GM12878 (cell line): ENCODE data around the gene PDE6G. TPM values are rescaled to one million over a fixed set of nuclear protein-coding genes. Genes with fewer than 3 reads are reported as not detected.

Experiments
- BRCA1 ChIP-seq: IDR thresholded peaks from 2 replicates; pipeline ENCODE4 v1.6.1; 2011; ENCODE audit warnings: low read depth, low read length, improper control_type of control experiment
- DPF2 ChIP-seq: fragments of 450-650 bp; IDR thresholded peaks from 2 replicates; pipeline ENCODE4 v1.6.1; 2017; ENCODE audit warnings: mild to moderate bottlenecking
- EP300 ChIP-seq, 2 experiments: fragments of 150-350 bp in 1 of 2; IDR thresholded peaks; 2 replicates each; pipeline ENCODE4 v1.6.1; 2011 to 2012; ENCODE audit warnings: low read depth in 2 of 2, low read length in 2 of 2, borderline replicate concordance in 1 of 2, improper control_type of control experiment in 1 of 2, inconsistent platforms in 1 of 2; ENCODE audit not compliant: control insufficient read depth in 1 of 2
- EZH2 ChIP-seq: IDR thresholded peaks from 2 replicates; pipeline ENCODE4 v1.6.1; 2012; ENCODE audit warnings: low read depth, mild to moderate bottlenecking, control low read depth, inconsistent platforms, low read length, borderline replicate concordance; ENCODE audit not compliant: control insufficient read depth
- MLLT1 ChIP-seq: fragments of 450-650 bp; IDR thresholded peaks from 2 replicates; pipeline ENCODE4 v1.6.1; 2016; ENCODE audit warnings: mild to moderate bottlenecking
- PAX8 ChIP-seq: fragments of 450-650 bp; IDR thresholded peaks from 2 replicates; pipeline ENCODE4 v1.6.1; 2017; ENCODE audit warnings: mild to moderate bottlenecking, moderate library complexity
- SP1 ChIP-seq: IDR thresholded peaks from one replicate; pipeline ENCODE4 v1.6.1; 2011; ENCODE audit warnings: low read depth, low read length
- SREBF1 ChIP-seq: IDR thresholded peaks from 2 replicates; pipeline ENCODE4 v1.6.1; 2012; ENCODE audit warnings: mild to moderate bottlenecking, low read length
- TARDBP ChIP-seq: IDR thresholded peaks from 2 replicates; pipeline ENCODE4 v1.6.1; 2016; ENCODE audit warnings: borderline replicate concordance
- ZBED1 ChIP-seq: IDR thresholded peaks from 2 replicates; pipeline ENCODE4 v1.6.1; 2016; ENCODE audit warnings: borderline replicate concordance
- polyA plus RNA-seq, 11 experiments: library from polyadenylated mRNA; depleted of rRNA in 4 of 11; unstranded in 6 of 11; stranded (reverse) in 5 of 11; fragments of >200 nt; fragmentation: Nextera tagmentation in 4 of 11; fragmentation: Illumina TruSeq in 1 of 11; extraction: Ambion mirVana in 4 of 11; extraction: Trizol in 1 of 11; gene quantifications; 1 replicate in 1 of 11; 2 replicates in 10 of 11; pipeline versions ENCODE4 v1.2.1 to v1.2.3, GENCODE V29; 2011 to 2016; ENCODE audit warnings: inconsistent platforms in 2 of 11, missing spikeins in 2 of 11, low read depth in 1 of 11
- total RNA-seq, 4 experiments: library from RNA; depleted of rRNA in 3 of 4; stranded (reverse); fragments of >200 nt in 3 of 4; fragmentation: Illumina TruSeq in 1 of 4; extraction: Trizol in 1 of 4; gene quantifications; 2 replicates each; pipeline versions ENCODE4 v1.2.1 to v1.2.3, GENCODE V29; 2013 to 2021
- TF ChIP-seq, protein P1 (sequence below): fragments of 450-650 bp; IDR thresholded peaks from 2 replicates; pipeline ENCODE4 v1.6.1; 2017; ENCODE audit warnings: mild to moderate bottlenecking, low read depth, inconsistent platforms; ENCODE audit not compliant: poor library complexity, severe bottlenecking
- TF ChIP-seq, protein P2 (sequence below): fragments of 450-650 bp; IDR thresholded peaks from 2 replicates; pipeline ENCODE4 v1.6.1; 2017; ENCODE audit warnings: antibody characterized with exemption, mild to moderate bottlenecking, moderate library complexity
- TF ChIP-seq, protein P3 (sequence below): fragments of 450-650 bp; IDR thresholded peaks from 2 replicates; pipeline ENCODE4 v1.6.1; 2018; ENCODE audit warnings: borderline replicate concordance, mild to moderate bottlenecking; ENCODE audit not compliant: partially characterized antibody
- TF ChIP-seq, protein P4 (sequence below): fragments of 450-650 bp; IDR thresholded peaks from 2 replicates; pipeline ENCODE4 v1.6.1; 2018; ENCODE audit warnings: mild to moderate bottlenecking, low read depth, moderate library complexity; ENCODE audit not compliant: partially characterized antibody
- TF ChIP-seq, protein P5 (sequence below): IDR thresholded peaks from 2 replicates; pipeline ENCODE4 v1.6.1; 2011; ENCODE audit warnings: borderline replicate concordance, low read depth, mild to moderate bottlenecking, moderate library complexity, mixed read lengths, low read length; ENCODE audit not compliant: insufficient read depth; ENCODE audit errors: extremely low read length

Gene PDE6G
- total and polyA plus RNA-seq, 10 of the 15 experiments (the other 5 are each of a cell fraction or from before 2014, with no cell fraction given): 0.55 to 12.1 (median 4.3) TPM

GRCh38 chr17:81702934-81703746, 46.8 kb upstream of the PDE6G start, which contains the start of gene MRPL12 (continued):
- TF ChIP-seq BRCA1: peak; percentile 74
- TF ChIP-seq, protein P1, sequence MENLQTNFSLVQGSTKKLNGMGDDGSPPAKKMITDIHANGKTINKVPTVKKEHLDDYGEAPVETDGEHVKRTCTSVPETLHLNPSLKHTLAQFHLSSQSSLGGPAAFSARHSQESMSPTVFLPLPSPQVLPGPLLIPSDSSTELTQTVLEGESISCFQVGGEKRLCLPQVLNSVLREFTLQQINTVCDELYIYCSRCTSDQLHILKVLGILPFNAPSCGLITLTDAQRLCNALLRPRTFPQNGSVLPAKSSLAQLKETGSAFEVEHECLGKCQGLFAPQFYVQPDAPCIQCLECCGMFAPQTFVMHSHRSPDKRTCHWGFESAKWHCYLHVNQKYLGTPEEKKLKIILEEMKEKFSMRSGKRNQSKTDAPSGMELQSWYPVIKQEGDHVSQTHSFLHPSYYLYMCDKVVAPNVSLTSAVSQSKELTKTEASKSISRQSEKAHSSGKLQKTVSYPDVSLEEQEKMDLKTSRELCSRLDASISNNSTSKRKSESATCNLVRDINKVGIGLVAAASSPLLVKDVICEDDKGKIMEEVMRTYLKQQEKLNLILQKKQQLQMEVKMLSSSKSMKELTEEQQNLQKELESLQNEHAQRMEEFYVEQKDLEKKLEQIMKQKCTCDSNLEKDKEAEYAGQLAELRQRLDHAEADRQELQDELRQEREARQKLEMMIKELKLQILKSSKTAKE: no peak
- no peak for TF ChIP-seq MLLT1
- TF ChIP-seq TARDBP: peak; percentile 32; the same call in 1 of the 2 replicates
- TF ChIP-seq, protein P2, sequence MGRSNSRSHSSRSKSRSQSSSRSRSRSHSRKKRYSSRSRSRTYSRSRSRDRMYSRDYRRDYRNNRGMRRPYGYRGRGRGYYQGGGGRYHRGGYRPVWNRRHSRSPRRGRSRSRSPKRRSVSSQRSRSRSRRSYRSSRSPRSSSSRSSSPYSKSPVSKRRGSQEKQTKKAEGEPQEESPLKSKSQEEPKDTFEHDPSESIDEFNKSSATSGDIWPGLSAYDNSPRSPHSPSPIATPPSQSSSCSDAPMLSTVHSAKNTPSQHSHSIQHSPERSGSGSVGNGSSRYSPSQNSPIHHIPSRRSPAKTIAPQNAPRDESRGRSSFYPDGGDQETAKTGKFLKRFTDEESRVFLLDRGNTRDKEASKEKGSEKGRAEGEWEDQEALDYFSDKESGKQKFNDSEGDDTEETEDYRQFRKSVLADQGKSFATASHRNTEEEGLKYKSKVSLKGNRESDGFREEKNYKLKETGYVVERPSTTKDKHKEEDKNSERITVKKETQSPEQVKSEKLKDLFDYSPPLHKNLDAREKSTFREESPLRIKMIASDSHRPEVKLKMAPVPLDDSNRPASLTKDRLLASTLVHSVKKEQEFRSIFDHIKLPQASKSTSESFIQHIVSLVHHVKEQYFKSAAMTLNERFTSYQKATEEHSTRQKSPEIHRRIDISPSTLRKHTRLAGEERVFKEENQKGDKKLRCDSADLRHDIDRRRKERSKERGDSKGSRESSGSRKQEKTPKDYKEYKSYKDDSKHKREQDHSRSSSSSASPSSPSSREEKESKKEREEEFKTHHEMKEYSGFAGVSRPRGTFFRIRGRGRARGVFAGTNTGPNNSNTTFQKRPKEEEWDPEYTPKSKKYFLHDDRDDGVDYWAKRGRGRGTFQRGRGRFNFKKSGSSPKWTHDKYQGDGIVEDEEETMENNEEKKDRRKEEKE: no peak
- TF ChIP-seq EZH2: no peak
- no peak for TF ChIP-seq PAX8
- TF ChIP-seq, protein P3, sequence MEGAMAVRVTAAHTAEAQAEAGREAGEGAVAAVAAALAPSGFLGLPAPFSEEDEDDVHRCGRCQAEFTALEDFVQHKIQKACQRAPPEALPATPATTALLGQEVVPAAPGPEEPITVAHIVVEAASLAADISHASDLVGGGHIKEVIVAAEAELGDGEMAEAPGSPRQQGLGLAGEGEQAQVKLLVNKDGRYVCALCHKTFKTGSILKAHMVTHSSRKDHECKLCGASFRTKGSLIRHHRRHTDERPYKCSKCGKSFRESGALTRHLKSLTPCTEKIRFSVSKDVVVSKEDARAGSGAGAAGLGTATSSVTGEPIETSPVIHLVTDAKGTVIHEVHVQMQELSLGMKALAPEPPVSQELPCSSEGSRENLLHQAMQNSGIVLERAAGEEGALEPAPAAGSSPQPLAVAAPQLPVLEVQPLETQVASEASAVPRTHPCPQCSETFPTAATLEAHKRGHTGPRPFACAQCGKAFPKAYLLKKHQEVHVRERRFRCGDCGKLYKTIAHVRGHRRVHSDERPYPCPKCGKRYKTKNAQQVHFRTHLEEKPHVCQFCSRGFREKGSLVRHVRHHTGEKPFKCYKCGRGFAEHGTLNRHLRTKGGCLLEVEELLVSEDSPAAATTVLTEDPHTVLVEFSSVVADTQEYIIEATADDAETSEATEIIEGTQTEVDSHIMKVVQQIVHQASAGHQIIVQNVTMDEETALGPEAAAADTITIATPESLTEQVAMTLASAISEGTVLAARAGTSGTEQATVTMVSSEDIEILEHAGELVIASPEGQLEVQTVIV: no peak
- TF ChIP-seq SP1: peak; percentile 63
- TF ChIP-seq, protein P4, sequence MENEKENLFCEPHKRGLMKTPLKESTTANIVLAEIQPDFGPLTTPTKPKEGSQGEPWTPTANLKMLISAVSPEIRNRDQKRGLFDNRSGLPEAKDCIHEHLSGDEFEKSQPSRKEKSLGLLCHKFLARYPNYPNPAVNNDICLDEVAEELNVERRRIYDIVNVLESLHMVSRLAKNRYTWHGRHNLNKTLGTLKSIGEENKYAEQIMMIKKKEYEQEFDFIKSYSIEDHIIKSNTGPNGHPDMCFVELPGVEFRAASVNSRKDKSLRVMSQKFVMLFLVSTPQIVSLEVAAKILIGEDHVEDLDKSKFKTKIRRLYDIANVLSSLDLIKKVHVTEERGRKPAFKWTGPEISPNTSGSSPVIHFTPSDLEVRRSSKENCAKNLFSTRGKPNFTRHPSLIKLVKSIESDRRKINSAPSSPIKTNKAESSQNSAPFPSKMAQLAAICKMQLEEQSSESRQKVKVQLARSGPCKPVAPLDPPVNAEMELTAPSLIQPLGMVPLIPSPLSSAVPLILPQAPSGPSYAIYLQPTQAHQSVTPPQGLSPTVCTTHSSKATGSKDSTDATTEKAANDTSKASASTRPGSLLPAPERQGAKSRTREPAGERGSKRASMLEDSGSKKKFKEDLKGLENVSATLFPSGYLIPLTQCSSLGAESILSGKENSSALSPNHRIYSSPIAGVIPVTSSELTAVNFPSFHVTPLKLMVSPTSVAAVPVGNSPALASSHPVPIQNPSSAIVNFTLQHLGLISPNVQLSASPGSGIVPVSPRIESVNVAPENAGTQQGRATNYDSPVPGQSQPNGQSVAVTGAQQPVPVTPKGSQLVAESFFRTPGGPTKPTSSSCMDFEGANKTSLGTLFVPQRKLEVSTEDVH: no peak
- TF ChIP-seq EP300 (IDR thresholded peaks at IDR 0.05; ENCODE audit: borderline replicate concordance in 1 of 2, control insufficient read depth in 1 of 2, low read depth in 2 of 2, low read length in 2 of 2): no peak
- no peak; the same call in 1 of the 2 replicates for TF ChIP-seq ZBED1
- TF ChIP-seq SREBF1: no peak
- TF ChIP-seq, protein P5, sequence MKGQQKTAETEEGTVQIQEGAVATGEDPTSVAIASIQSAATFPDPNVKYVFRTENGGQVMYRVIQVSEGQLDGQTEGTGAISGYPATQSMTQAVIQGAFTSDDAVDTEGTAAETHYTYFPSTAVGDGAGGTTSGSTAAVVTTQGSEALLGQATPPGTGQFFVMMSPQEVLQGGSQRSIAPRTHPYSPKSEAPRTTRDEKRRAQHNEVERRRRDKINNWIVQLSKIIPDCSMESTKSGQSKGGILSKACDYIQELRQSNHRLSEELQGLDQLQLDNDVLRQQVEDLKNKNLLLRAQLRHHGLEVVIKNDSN: no peak
- peak; percentile 77; the same call in 1 of the 2 replicates for TF ChIP-seq DPF2
